ENCODE results near the gene HACD1.
"Not testable (repeated sequence)": the region's sequence is repeated elsewhere in the genome, so short reads cannot be mapped to it uniquely, and the experiment has no call there.

The HACD1 gene

GRCh38 chr10:17606547-17607040, 10.6 kb downstream of the HACD1 start:
- no peak overlapping the region for H3K4me3 ChIP-seq (ENCODE audit: low read depth, low read length)
- no peak for DNase-seq (ENCODE audit: low read depth)
- no peak for TF ChIP-seq CTCF (IDR thresholded peaks at IDR 0.05; ENCODE audit: control insufficient read depth, extremely low read depth, insufficient read depth)

- no peak for TF ChIP-seq CTCF (IDR thresholded peaks at IDR 0.05; ENCODE audit: control insufficient read depth, extremely low read depth, insufficient read depth)
- no peak overlapping the region for H3K4me3 ChIP-seq (ENCODE audit: low read depth, low read length)
- no peak for DNase-seq (ENCODE audit: low read depth)
These were observed 11.2 kb downstream of the HACD1 start for GRCh38 chr10:17605936-17606335.

- TF ChIP-seq CTCF (IDR thresholded peaks at IDR 0.05; ENCODE audit: control insufficient read depth, extremely low read depth, insufficient read depth) = peak; percentile 58
- peak; percentile 37 for DNase-seq (ENCODE audit: low read depth)
- H3K4me3 ChIP-seq (ENCODE audit: low read depth, low read length) = no peak overlapping the region
These were observed 18.1 kb downstream of the HACD1 start for GRCh38 chr10:17599089-17599488.

- TF ChIP-seq CTCF (IDR thresholded peaks at IDR 0.05; ENCODE audit: control insufficient read depth, extremely low read depth, insufficient read depth) = no peak
- no peak for DNase-seq (ENCODE audit: low read depth)
- no peak overlapping the region for H3K4me3 ChIP-seq (ENCODE audit: low read depth, low read length)
These were observed 19.8 kb downstream of the HACD1 start for GRCh38 chr10:17597386-17597785.

- no peak for DNase-seq (ENCODE audit: low read depth)
- H3K4me3 ChIP-seq (ENCODE audit: low read depth, low read length) = no peak overlapping the region
- TF ChIP-seq CTCF (IDR thresholded peaks at IDR 0.05; ENCODE audit: control insufficient read depth, extremely low read depth, insufficient read depth) = no peak
These were observed 26.1 kb downstream of the HACD1 start for GRCh38 chr10:17590969-17591645.

- not testable (repeated sequence) for DNase-seq (ENCODE audit: low read depth)
These were observed 27.9 kb downstream of the HACD1 start for GRCh38 chr10:17589316-17589715.

GRCh38 chr10:17588420-17588819, 28.8 kb downstream of the HACD1 start:
- DNase-seq (ENCODE audit: low read depth) = no peak
- H3K4me3 ChIP-seq (ENCODE audit: low read depth, low read length) = no peak overlapping the region
- no peak for TF ChIP-seq CTCF (IDR thresholded peaks at IDR 0.05; ENCODE audit: control insufficient read depth, extremely low read depth, insufficient read depth)

More at GRCh38 chr10:17589316-17589715, 27.9 kb downstream of the HACD1 start:
- not testable (repeated sequence) for H3K4me3 ChIP-seq (ENCODE audit: low read depth, low read length)

- not testable (repeated sequence) for H3K4me3 ChIP-seq (ENCODE audit: low read depth, low read length); DNase-seq (ENCODE audit: low read depth)
These were observed 29.9 kb downstream of the HACD1 start for GRCh38 chr10:17587321-17587720.

Data from LNCaP clone FGC (cell line).